ENCODE measurements around the gene JAKMIP2. TPM values are rescaled to one million over a fixed set of nuclear protein-coding genes. Genes with fewer than 3 reads are reported as not detected.

JAKMIP2 gene
- total RNA-seq, 1 experiment from 2014 or later = not detected

DNA sequence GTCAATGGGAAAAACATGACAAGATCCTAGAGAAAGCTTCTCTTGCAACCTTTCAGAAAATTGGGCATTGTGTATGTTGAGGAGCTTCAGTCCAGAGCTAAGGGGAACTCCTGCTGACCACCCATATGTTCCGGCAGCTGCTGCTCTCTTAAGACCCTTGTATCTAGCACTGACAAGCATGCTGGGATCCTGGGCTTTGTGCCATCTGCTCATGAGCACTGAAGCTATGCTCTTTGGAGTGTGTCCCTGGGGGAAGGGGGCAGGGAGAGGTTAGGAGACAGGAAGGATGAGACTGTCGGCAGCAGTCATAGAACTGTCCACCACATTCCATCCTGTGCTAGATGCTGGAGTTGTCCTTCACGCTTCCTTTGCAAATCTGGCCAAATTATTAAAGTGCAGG lies 109.3 kb downstream of the JAKMIP2 start:
- H2AFZ ChIP-seq (ENCODE audit: low read depth, low read length, poor library complexity, severe bottlenecking) = no peak overlapping the region
- no peaks in the 10 kb centered on the region for H3K9me2 ChIP-seq (ENCODE audit: insufficient read depth)
- CTCF ChIA-PET = interaction anchor here (0.6 kb wide), 1 partner anchor 45 kb away, joined by 3 read pairs; no protein-coding TSS in a partner anchor
- TF ChIP-seq, protein P1, sequence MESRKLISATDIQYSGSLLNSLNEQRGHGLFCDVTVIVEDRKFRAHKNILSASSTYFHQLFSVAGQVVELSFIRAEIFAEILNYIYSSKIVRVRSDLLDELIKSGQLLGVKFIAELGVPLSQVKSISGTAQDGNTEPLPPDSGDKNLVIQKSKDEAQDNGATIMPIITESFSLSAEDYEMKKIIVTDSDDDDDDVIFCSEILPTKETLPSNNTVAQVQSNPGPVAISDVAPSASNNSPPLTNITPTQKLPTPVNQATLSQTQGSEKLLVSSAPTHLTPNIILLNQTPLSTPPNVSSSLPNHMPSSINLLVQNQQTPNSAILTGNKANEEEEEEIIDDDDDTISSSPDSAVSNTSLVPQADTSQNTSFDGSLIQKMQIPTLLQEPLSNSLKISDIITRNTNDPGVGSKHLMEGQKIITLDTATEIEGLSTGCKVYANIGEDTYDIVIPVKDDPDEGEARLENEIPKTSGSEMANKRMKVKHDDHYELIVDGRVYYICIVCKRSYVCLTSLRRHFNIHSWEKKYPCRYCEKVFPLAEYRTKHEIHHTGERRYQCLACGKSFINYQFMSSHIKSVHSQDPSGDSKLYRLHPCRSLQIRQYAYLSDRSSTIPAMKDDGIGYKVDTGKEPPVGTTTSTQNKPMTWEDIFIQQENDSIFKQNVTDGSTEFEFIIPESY (IDR thresholded peaks at IDR 0.05; ENCODE audit: extremely low read depth, insufficient replicate concordance, low read length) = no peak
- TF ChIP-seq EGR1 (IDR thresholded peaks at IDR 0.05; ENCODE audit: low read depth) = no peak
- TF ChIP-seq EZH2phosphoT487 (IDR thresholded peaks at IDR 0.05; ENCODE audit: borderline replicate concordance) = no peak
- TF ChIP-seq POLR2AphosphoS5 (IDR thresholded peaks at IDR 0.05; ENCODE audit: low read depth, low read length) = no peak
- TF ChIP-seq, protein P2, sequence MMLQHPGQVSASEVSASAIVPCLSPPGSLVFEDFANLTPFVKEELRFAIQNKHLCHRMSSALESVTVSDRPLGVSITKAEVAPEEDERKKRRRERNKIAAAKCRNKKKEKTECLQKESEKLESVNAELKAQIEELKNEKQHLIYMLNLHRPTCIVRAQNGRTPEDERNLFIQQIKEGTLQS (IDR thresholded peaks at IDR 0.05) = no peak
- TF ChIP-seq JUND (IDR thresholded peaks at IDR 0.05) = no peak
- TF ChIP-seq SRF (IDR thresholded peaks at IDR 0.05; ENCODE audit: low read depth) = no peak
- no peak for TF ChIP-seq ELF1 (IDR thresholded peaks at IDR 0.05; ENCODE audit: borderline replicate concordance, low read depth)
- no peak for TF ChIP-seq TCF7L2 (IDR thresholded peaks at IDR 0.05; ENCODE audit: borderline replicate concordance, extremely low read depth, insufficient read depth, insufficient read length)
- TF ChIP-seq, protein P3, sequence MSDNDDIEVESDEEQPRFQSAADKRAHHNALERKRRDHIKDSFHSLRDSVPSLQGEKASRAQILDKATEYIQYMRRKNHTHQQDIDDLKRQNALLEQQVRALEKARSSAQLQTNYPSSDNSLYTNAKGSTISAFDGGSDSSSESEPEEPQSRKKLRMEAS (IDR thresholded peaks at IDR 0.05) = no peak
- H3K9ac ChIP-seq (ENCODE audit: low read length) = no peak overlapping the region
- no peaks in the 10 kb centered on the region for H3K36me3 ChIP-seq (ENCODE audit: control insufficient read depth in 1 of 2, insufficient read depth in 2 of 2, low read length in 2 of 2)
- H3K4me1 ChIP-seq (ENCODE audit: control insufficient read depth in 1 of 2, insufficient read depth in 2 of 2, low read length in 2 of 2) = no peaks in the 10 kb centered on the region
- no peaks in the 10 kb centered on the region for H3K9me3 ChIP-seq (ENCODE audit: control insufficient read depth in 1 of 2, insufficient read depth in 1 of 2, low read depth in 1 of 2, low read length in 2 of 2)
- POLR2A ChIA-PET = no interaction called here
- H3K79me2 ChIP-seq (ENCODE audit: insufficient read depth, low read length) = no peaks in the 10 kb centered on the region
- H3K4me2 ChIP-seq (ENCODE audit: low read length) = no peak overlapping the region
- RAD21 ChIA-PET (ENCODE audit: low non-redundant PET in 1 of 2, low total read pairs in 2 of 2, uncharacterized antibody in 2 of 2, unreplicated experiment in 2 of 2) = no interaction called here
- intact Hi-C loops (cut with micrococcal nuclease) = no loop called here
- ATAC-seq (no peak), DNase-seq (ENCODE audit: low read depth, low spot score) (no peak)
- no TSS peak for BruUV-seq (replicated peaks)
- no peak overlapping the region for H3K27ac ChIP-seq (ENCODE audit: low read depth, low read length)
- no peaks in the 10 kb centered on the region for H4K20me1 ChIP-seq (ENCODE audit: insufficient read depth)
- peaks cover 6% of the 10 kb centered on the region for H3K27me3 ChIP-seq (ENCODE audit: insufficient read depth, low read length)
- H3K4me3 ChIP-seq (replicated peaks in 1 of 2; ENCODE audit: low read depth in 1 of 2, low read length in 2 of 2) = no peak overlapping the region

Measured in HCT116 (cell line).